Activated CD4-positive, CD25-positive, alpha-beta regulatory T cell treated with anti-CD3 and anti-CD28 coated beads, Interleukin-2, amount 50 U/mL, for 24 hours (primary cell): Measurements from ENCODE around the gene LHFPL6.

Experiments
- ATAC-seq, 2 donors: fragments of 150-1000 bp; cut with Tn5 transposase; one replicate each; pipeline ENCODE4 v1.10.0; 2021; ENCODE audit warnings: mild to moderate bottlenecking in 1 of 2, moderate library complexity in 1 of 2

Gene LHFPL6

DNA sequence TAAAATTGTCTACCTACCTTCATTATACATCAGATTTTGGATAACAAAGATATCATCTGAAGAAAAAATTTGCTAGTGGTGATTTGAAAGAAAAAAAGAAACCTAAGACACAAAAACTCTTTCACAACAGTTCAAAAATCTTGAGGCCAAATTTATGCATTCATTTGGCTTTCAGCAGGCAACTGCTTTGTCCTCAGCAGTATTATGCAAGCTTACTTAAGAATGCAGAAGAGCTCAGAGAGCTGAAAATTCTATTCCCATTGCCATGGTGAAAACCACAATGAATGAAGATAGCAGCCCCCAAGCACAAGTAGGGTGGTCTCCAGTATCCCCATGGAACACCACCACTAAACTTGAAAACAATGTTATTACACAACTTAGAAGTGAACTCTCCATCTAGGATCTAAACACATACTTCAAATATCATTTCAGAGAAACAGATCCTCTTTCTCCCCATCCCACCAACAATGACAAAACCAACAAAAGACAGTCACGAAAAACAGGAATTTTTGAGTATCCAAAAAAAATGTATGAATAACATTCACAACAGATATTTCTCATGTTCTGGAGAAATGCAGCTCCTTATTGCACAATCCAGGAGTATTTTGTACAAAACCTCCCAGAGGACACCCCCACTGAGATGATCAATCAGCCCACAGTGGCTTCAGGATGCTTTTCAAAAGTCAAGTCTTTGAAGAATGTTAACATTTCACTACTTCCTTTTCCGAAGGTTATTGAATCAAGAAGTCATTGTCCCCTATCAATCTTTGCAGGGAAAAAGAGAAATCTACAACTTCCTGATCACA lies 192.7 kb downstream of the LHFPL6 start:
- no peak for ATAC-seq

- no peak for ATAC-seq
Observed at GRCh38 chr13:39408512-39408911, 194.5 kb downstream of the LHFPL6 start.

- ATAC-seq, result no peak
Observed at GRCh38 chr13:39407786-39408185, 195.2 kb downstream of the LHFPL6 start.

DNA sequence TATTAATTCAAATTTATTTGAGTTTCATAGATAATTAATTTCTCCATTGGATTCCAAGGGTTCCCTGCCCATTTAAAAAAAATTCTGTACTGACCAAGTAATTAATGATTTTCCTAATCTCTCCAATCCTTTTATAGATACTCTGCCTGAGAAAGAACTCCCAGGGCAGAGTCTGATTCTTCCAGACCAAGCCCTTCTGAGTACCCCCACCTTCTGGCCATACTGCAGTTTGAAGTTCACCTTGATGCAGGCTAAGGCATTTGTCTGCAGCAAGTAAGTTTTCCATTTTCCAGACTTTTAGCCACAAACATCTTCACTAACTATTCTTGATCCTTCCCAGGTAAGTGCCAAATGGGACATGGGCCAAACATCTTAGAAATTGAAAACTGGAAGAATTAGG lies 195.9 kb downstream of the LHFPL6 start:
- no peak for ATAC-seq

- no peak for ATAC-seq
Observed at GRCh38 chr13:39406688-39407087, 196.3 kb downstream of the LHFPL6 start.

DNA sequence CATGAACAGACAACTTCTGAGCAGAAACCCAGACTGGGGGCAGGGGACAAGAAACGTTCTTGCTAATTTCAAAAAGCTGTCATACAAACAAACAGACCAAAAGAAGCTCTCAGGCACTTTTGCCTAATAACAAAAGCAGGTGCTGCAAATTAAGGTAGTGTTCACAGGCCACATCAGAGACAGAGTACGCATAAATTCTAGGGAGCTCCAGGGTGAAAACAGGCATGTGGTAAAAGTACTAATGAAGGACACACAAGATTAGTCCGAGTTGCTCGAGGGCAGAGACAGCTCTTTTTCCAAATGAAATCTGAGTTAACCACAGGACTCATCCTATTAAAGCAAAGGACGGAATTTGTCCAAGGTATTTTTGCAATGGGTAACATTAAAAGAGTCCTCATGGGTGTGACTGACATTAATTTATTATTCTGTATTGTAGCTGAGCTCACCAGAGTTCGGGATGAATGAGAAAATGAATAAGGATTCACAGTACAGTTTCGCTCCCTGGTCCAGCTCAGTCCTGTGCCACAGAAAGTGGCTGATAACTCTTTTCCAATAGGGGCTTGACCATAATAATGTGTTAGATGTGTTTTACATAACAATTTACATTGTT lies 197.3 kb downstream of the LHFPL6 start:
- ATAC-seq, result no peak

DNA sequence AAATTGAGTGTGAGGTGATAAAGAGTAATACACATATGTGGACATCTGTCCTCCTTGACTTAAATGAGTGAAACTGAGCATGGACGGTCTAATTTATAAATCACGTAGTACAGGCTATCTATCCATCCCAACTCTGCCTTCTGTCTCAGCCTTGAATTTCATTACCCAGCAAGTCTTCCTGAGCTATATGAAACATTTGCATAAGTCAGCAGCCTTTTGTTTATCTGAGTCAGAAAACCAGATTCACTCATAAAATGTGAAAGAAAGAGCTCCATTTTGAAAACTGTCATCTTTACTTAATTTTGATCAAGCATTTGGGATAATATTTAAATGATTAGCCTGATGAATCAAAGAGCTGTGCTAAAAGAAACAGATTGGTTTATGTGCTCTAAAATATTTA lies 197.9 kb downstream of the LHFPL6 start:
- ATAC-seq, result no peak

GRCh38 chr13:39403106-39403505 lies 199.9 kb downstream of the LHFPL6 start:
- no peak for ATAC-seq

- no peak for ATAC-seq
Observed at GRCh38 chr13:39402221-39402970, 200.6 kb downstream of the LHFPL6 start.

- ATAC-seq, result no peak
Observed at GRCh38 chr13:39401756-39402155, 201.2 kb downstream of the LHFPL6 start.

- ATAC-seq, result no peak
Observed at GRCh38 chr13:39401046-39401705, 201.8 kb downstream of the LHFPL6 start.

DNA sequence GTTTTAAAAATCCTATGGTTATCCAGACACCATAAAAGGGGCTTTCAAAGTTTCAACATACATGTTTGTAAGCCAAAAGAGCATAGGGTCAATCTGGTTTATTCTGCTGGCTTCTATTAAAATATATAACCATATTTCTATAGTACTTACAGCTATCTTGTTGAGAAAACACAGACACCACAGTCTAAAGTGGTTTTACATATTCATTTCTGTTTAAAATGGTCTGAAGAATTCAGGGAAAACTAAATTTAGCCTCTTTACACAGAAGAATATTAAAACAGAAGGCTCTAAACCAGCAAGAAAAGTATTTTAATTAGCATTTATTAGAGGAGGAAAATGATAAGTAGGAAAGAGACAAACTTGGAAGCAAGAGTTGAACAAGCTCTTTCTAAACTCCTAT lies 203.9 kb downstream of the LHFPL6 start:
- no peak for ATAC-seq

GRCh38 chr13:39397896-39398265 lies 205.1 kb downstream of the LHFPL6 start:
- no peak for ATAC-seq

GRCh38 chr13:39397226-39397895 lies 205.6 kb downstream of the LHFPL6 start:
- ATAC-seq, result no peak

DNA sequence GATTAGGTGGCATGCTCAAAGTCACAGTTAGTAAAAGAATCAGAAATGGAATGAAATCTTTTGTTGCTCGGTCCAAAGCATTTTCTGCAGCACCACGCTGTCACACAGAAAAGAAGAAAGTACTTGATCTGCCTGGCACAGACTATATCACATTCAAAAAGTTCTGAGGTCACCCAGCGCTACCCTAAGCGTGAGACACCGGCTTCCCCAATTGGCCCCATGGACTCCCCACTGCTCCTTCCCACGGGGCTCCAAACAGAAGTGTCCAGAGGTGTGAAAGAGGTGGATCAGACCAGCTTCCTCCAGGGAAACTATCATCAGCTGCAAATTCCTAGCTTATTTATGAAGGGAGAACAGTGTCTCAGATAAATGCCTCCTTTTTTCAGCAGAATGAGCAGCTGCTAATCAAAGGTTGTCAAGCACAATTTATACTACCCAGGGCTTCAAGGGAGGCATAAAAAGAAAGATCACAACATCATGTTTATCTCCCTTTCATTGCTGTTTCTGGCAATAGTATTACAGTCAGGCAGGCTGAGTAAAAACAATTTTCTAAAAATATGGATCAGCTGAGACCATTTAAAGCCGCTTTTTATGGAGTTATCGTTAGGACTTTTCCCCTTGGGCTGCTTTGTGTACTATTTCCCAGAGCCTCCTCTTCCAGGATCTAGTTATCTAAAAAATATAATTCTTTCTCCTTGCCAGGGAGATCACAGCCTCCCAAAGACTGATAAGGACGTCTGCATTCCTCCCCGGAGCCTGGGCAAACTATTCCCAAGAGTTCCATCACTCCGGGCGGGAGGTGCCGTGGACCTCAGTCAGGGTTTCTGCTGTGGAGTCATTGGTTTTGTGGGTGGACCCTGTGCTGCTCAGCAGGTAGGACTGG lies 208.0 kb downstream of the LHFPL6 start:
- no peak for ATAC-seq

- ATAC-seq, result no peak
Observed at GRCh38 chr13:39391761-39392160, 211.2 kb downstream of the LHFPL6 start.

DNA sequence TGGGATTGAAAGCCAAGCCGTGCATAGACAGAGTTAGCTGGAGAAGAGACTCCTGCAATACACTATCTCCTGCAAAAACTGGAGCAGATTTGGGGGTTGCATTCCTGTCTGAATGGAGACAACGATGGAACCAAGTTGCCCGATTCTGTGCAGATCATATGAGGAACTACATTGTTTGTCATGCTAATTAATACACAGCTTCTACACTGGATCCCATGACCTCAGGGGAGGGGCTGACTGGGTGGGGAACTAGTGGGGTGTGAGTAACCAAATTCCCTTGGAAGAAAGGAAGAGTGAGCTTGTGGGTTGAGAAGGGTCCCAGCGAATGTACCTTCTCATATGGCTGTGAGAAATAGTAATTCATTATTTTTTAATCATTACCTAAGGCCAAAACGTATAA lies 214.0 kb downstream of the LHFPL6 start:
- ATAC-seq, result no peak

- ATAC-seq, result no peak
Observed at GRCh38 chr13:39385621-39386231, 217.3 kb downstream of the LHFPL6 start.

GRCh38 chr13:39385154-39385553 lies 217.8 kb downstream of the LHFPL6 start:
- no peak for ATAC-seq

- no peak for ATAC-seq
Observed at GRCh38 chr13:39381456-39381855, 221.5 kb downstream of the LHFPL6 start.
